HG02981 (cell line): ENCODE measurements around the gene PEMT.

ENCODE experiments used
- ATAC-seq: cut with Tn5 transposase; IDR thresholded peaks from one replicate; pipeline ENCODE4 v1.9.1; 2021; ENCODE audit warnings: mild to moderate bottlenecking, moderate library complexity; ENCODE audit not compliant: unreplicated experiment

Gene PEMT

GRCh38 chr17:17518014-17518413, 73.5 kb downstream of the PEMT start:
- ATAC-seq, result no peak

- ATAC-seq, result no peak
Observed at GRCh38 chr17:17516941-17517720, 74.4 kb downstream of the PEMT start.

- ATAC-seq, result no peak
Observed at GRCh38 chr17:17515934-17516930, 75.3 kb downstream of the PEMT start.

GRCh38 chr17:17514993-17515933, 76.2 kb downstream of the PEMT start:
- ATAC-seq, result no peak

GRCh38 chr17:17514361-17514992, 77.0 kb downstream of the PEMT start:
- no peak for ATAC-seq

GRCh38 chr17:17513626-17514025, 77.9 kb downstream of the PEMT start:
- ATAC-seq, result no peak

GRCh38 chr17:17512866-17513265, 78.6 kb downstream of the PEMT start:
- ATAC-seq, result no peak

GRCh38 chr17:17511881-17512858, 79.3 kb downstream of the PEMT start:
- ATAC-seq, result no peak

GRCh38 chr17:17511293-17511741, 80.2 kb downstream of the PEMT start:
- ATAC-seq, result no peak

- ATAC-seq, result no peak
Observed at GRCh38 chr17:17510456-17511292, 80.8 kb downstream of the PEMT start.

GRCh38 chr17:17509601-17510425, 81.7 kb downstream of the PEMT start:
- ATAC-seq, result no peak

- no peak for ATAC-seq
Observed at GRCh38 chr17:17508646-17509591, 82.6 kb downstream of the PEMT start.

GRCh38 chr17:17508019-17508535, 83.4 kb downstream of the PEMT start:
- no peak for ATAC-seq

- ATAC-seq, result no peak
Observed at GRCh38 chr17:17507465-17508011, 84.0 kb downstream of the PEMT start.

- no peak for ATAC-seq
Observed at GRCh38 chr17:17506893-17507464, 84.5 kb downstream of the PEMT start.
